K562 (cell line): Measurements from ENCODE around the gene KRT28. TPM values are rescaled to one million over a fixed set of nuclear protein-coding genes. Genes with fewer than 3 reads are reported as not detected.

Source experiments
- ARID1B ChIP-seq: fragments of 450-650 bp; IDR thresholded peaks from 2 replicates; pipeline ENCODE4 v1.6.1; 2016; ENCODE audit warnings: antibody characterized with exemption, mild to moderate bottlenecking, inconsistent platforms
- KHSRP ChIP-seq: fragments of 450-650 bp; IDR thresholded peaks from 2 replicates; pipeline ENCODE4 v1.6.1; 2017
- MAX ChIP-seq: sonication (generic); formaldehyde crosslinking; IDR thresholded peaks from 2 replicates; pipeline ENCODE4 v1.9.0; 2022; ENCODE audit warnings: mild to moderate bottlenecking, missing genetic modification reagents
- MCM5 ChIP-seq: fragments of 450-650 bp; IDR thresholded peaks from 2 replicates; pipeline ENCODE4 v1.6.1; 2016; ENCODE audit warnings: low read depth
- NFE2L1 ChIP-seq: fragments of 450-650 bp; IDR thresholded peaks from 2 replicates; pipeline ENCODE4 v1.6.1; 2016; ENCODE audit warnings: missing genetic modification characterization, low read depth, mild to moderate bottlenecking, missing compliant biosample characterization, moderate library complexity, borderline replicate concordance
- NR0B1 ChIP-seq: fragments of 450-650 bp; IDR thresholded peaks from one replicate; pipeline ENCODE4 v1.6.1; 2018; ENCODE audit warnings: mild to moderate bottlenecking, moderate library complexity; ENCODE audit not compliant: partially characterized antibody
- PTRF ChIP-seq: fragments of 450-650 bp; IDR thresholded peaks from 2 replicates; pipeline ENCODE4 v1.6.1; 2016; ENCODE audit warnings: mild to moderate bottlenecking, missing genetic modification characterization, missing compliant biosample characterization
- TRIM28 ChIP-seq: fragments of 450-650 bp; IDR thresholded peaks from 2 replicates; pipeline ENCODE4 v1.6.1; 2017
- ZBTB40 ChIP-seq, 2 experiments: fragments of 450-650 bp in 1 of 2; sonication (generic) in 1 of 2; formaldehyde crosslinking in 1 of 2; IDR thresholded peaks; 2 replicates each; pipeline versions ENCODE4 v1.7.1 to v1.9.0; 2016 to 2022; ENCODE audit warnings: inconsistent platforms in 1 of 2, mild to moderate bottlenecking in 1 of 2, missing genetic modification reagents in 1 of 2
- ZNF518B ChIP-seq: fragments of 250-450 bp; sonication (Bioruptor Pico); IDR thresholded peaks from 2 replicates; pipeline ENCODE4 v1.5.0; 2021; ENCODE audit warnings: mild to moderate bottlenecking, moderate library complexity
- ZNF766 ChIP-seq: fragments of 200-800 bp; sonication (Bioruptor generic); conservative IDR thresholded peaks from 2 replicates; pipeline ENCODE4 v1.6.1; 2016; ENCODE audit warnings: missing genetic modification characterization, missing compliant biosample characterization
- polyA plus RNA-seq, 8 experiments: library from polyadenylated mRNA; depleted of rRNA in 4 of 8; stranded (reverse) in 5 of 8; unstranded in 3 of 8; fragments of >200 nt; fragmentation: Nextera tagmentation in 2 of 8; fragmentation: Illumina TruSeq in 1 of 8; extraction: Ambion mirVana in 2 of 8; extraction: Trizol in 1 of 8; gene quantifications; 2 replicates each; pipeline versions ENCODE4 v1.2.1 to v1.2.3, GENCODE V29; 2011 to 2014; ENCODE audit warnings: inconsistent platforms in 1 of 8, missing spikeins in 1 of 8
- total RNA-seq, 7 experiments: library from RNA; depleted of rRNA in 6 of 7; stranded (reverse); fragments of >200 nt in 6 of 7; fragmentation: Illumina TruSeq in 2 of 7; extraction: Trizol in 2 of 7; gene quantifications; 2 replicates each; pipeline versions ENCODE4 v1.2.1 to v1.2.3, GENCODE V29; 2011 to 2021; ENCODE audit warnings: low replicate concordance in 1 of 7

KRT28 gene
- total and polyA plus RNA-seq, 9 of the 15 experiments (the other 6 are each of a cell fraction or from before 2014, with no cell fraction given) = not detected

- TF ChIP-seq MAX (no peak), ZNF766 (CRISPR knock-in tag) (no peak), NFE2L1 (tag) (no peak), ZBTB40 (IDR thresholded peaks at IDR 0.05) (peak; percentile 61), ZBTB40 (CRISPR knock-in tag; IDR thresholded peaks at IDR 0.05) (no peak), PTRF (tag) (no peak), MCM5 (no peak), NR0B1 (no peak), KHSRP (no peak), TRIM28 (no peak), ARID1B (no peak), ZNF518B (CRISPR knock-in tag) (no peak)
These were observed 28.8 kb upstream of the KRT28 start (continued) for GRCh38 chr17:40828454-40829044.
